WTC11 (cell line): ENCODE results near the gene MS4A13. TPM values are rescaled to one million over a fixed set of nuclear protein-coding genes. Genes with fewer than 3 reads are reported as not detected.

Experiments used
- ATAC-seq: fragments of 200-7000 bp; cut with Tn5 transposase; 2 replicates; pipeline ENCODE4 v1.10.0; 2021; ENCODE audit warnings: mild to moderate bottlenecking, moderate library complexity
- CTCF ChIA-PET: fragments of 300-600 bp; sonication (Branson Sonifier 250); formaldehyde crosslinking; loops from one replicate; lab custom pipeline; 2021; ENCODE audit warnings: antibody characterized with exemption; lab: Charles Lee
- POLR2A ChIA-PET: fragments of 350-600 bp; sonication (Branson Sonifier 250); formaldehyde crosslinking; loops from one replicate; lab custom pipeline; 2021; ENCODE audit warnings: antibody characterized with exemption; lab: Charles Lee
- DNase-seq: peaks from one replicate; pipeline ENCODE4 v3.0.0; 2021; ENCODE audit warnings: low spot score
- H3K27ac Mint-ChIP-seq: 2 replicates; pipeline ENCODE4 v1.8.0; 2021; ENCODE audit warnings: mixed read lengths
- H3K27me3 Mint-ChIP-seq: 2 replicates; pipeline ENCODE4 v1.8.0; 2021; ENCODE audit warnings: low read depth, mild to moderate bottlenecking, moderate library complexity, mixed read lengths
- H3K36me3 Mint-ChIP-seq: 2 replicates; pipeline ENCODE4 v1.8.0; 2021; ENCODE audit warnings: mixed read lengths
- H3K4me1 Mint-ChIP-seq: 2 replicates; pipeline ENCODE4 v1.8.0; 2022; ENCODE audit warnings: mixed read lengths
- H3K4me3 Mint-ChIP-seq: 2 replicates; pipeline ENCODE4 v1.8.0; 2021; ENCODE audit warnings: mild to moderate bottlenecking, moderate library complexity, mixed read lengths
- H3K9me3 Mint-ChIP-seq: 2 replicates; pipeline ENCODE4 v1.8.0; 2021; ENCODE audit warnings: mixed read lengths
- ATF1 ChIP-seq: sonication (generic); formaldehyde crosslinking; IDR thresholded peaks from 2 replicates; pipeline ENCODE4 v1.8.1; 2023; ENCODE audit warnings: mild to moderate bottlenecking, moderate library complexity, missing genetic modification reagents
- ATF2 ChIP-seq: sonication (generic); formaldehyde crosslinking; IDR thresholded peaks from 2 replicates; pipeline ENCODE4 v1.8.1; 2022; ENCODE audit warnings: low read depth, missing genetic modification reagents, borderline replicate concordance
- ESRRA ChIP-seq: sonication (generic); formaldehyde crosslinking; IDR thresholded peaks from 2 replicates; pipeline ENCODE4 v1.8.1; 2022; ENCODE audit warnings: mild to moderate bottlenecking, missing genetic modification reagents, borderline replicate concordance
- FOXP1 ChIP-seq: sonication (generic); formaldehyde crosslinking; IDR thresholded peaks from 2 replicates; pipeline ENCODE4 v1.8.0; 2022; ENCODE audit warnings: missing genetic modification reagents, mild to moderate bottlenecking, moderate library complexity, borderline replicate concordance
- IRF1 ChIP-seq: sonication (generic); formaldehyde crosslinking; IDR thresholded peaks from 2 replicates; pipeline ENCODE4 v1.8.0; 2023; ENCODE audit warnings: missing genetic modification reagents
- JAZF1 ChIP-seq: fragments of 250-450 bp; sonication (Bioruptor Pico); IDR thresholded peaks from 2 replicates; pipeline ENCODE4 v1.9.0; 2021; ENCODE audit warnings: moderate library complexity, mild to moderate bottlenecking, inconsistent platforms
- KAT7 ChIP-seq: sonication (generic); formaldehyde crosslinking; IDR thresholded peaks from 2 replicates; pipeline ENCODE4 v1.8.1; 2023; ENCODE audit warnings: missing genetic modification reagents, mild to moderate bottlenecking, borderline replicate concordance
- NFATC4 ChIP-seq: fragments of 250-450 bp; sonication (Bioruptor Pico); IDR thresholded peaks from 2 replicates; pipeline ENCODE4 v1.9.0; 2021; ENCODE audit warnings: mild to moderate bottlenecking
- NFE2L1 ChIP-seq: sonication (generic); formaldehyde crosslinking; IDR thresholded peaks from 2 replicates; pipeline ENCODE4 v1.8.1; 2023; ENCODE audit warnings: missing genetic modification reagents
- NR1H2 ChIP-seq: sonication (generic); formaldehyde crosslinking; IDR thresholded peaks from 2 replicates; pipeline ENCODE4 v1.9.0; 2021; ENCODE audit warnings: mild to moderate bottlenecking, moderate library complexity, missing genetic modification reagents
- PRRX2 ChIP-seq: fragments of 250-450 bp; sonication (Bioruptor Pico); IDR thresholded peaks from 2 replicates; pipeline ENCODE4 v1.8.0; 2021; ENCODE audit warnings: mild to moderate bottlenecking
- RELA ChIP-seq: sonication (generic); formaldehyde crosslinking; IDR thresholded peaks from 2 replicates; pipeline ENCODE4 v1.8.1; 2022; ENCODE audit warnings: missing genetic modification reagents, mild to moderate bottlenecking, borderline replicate concordance
- ZMAT4 ChIP-seq: fragments of 250-450 bp; sonication (Bioruptor Pico); IDR thresholded peaks from 2 replicates; pipeline ENCODE4 v1.9.0; 2021; ENCODE audit warnings: mild to moderate bottlenecking
- ZNF121 ChIP-seq: sonication (generic); formaldehyde crosslinking; IDR thresholded peaks from 2 replicates; pipeline ENCODE4 v1.8.0; 2023; ENCODE audit warnings: missing genetic modification reagents
- ZNF138 ChIP-seq: sonication (generic); formaldehyde crosslinking; conservative IDR thresholded peaks from 2 replicates; pipeline ENCODE4 v1.8.1; 2022; ENCODE audit warnings: mild to moderate bottlenecking, moderate library complexity, missing genetic modification reagents
- ZNF263 ChIP-seq: sonication (generic); formaldehyde crosslinking; IDR thresholded peaks from 2 replicates; pipeline ENCODE4 v1.8.1; 2022; ENCODE audit warnings: low read depth, mild to moderate bottlenecking, moderate library complexity, missing genetic modification reagents
- ZNF532 ChIP-seq: fragments of 250-450 bp; sonication (Bioruptor Pico); IDR thresholded peaks from 2 replicates; pipeline ENCODE4 v1.9.0; 2021; ENCODE audit warnings: mild to moderate bottlenecking, borderline replicate concordance
- total RNA-seq: library from RNA; stranded (reverse); gene quantifications from 3 replicates; pipeline ENCODE4 v1.2.3, GENCODE V29; 2021
- TF ChIP-seq, protein P1 (sequence below): sonication (generic); formaldehyde crosslinking; IDR thresholded peaks from 2 replicates; pipeline ENCODE4 v1.8.0; 2022; ENCODE audit warnings: mild to moderate bottlenecking, missing genetic modification reagents
- TF ChIP-seq, protein P2 (sequence below): sonication (generic); formaldehyde crosslinking; IDR thresholded peaks from 2 replicates; pipeline ENCODE4 v1.8.1; 2022; ENCODE audit warnings: mild to moderate bottlenecking, moderate library complexity, missing genetic modification reagents
- TF ChIP-seq, protein P3 (sequence below): sonication (generic); formaldehyde crosslinking; IDR thresholded peaks from 2 replicates; pipeline ENCODE4 v1.8.1; 2023; ENCODE audit warnings: mild to moderate bottlenecking, missing genetic modification reagents
- TF ChIP-seq, protein P4 (sequence below): fragments of 250-450 bp; sonication (Bioruptor Pico); IDR thresholded peaks from 2 replicates; pipeline ENCODE4 v1.9.0; 2021; ENCODE audit warnings: mild to moderate bottlenecking
- TF ChIP-seq, protein P5 (sequence below): fragments of 250-450 bp; sonication (Bioruptor Pico); IDR thresholded peaks from 2 replicates; pipeline ENCODE4 v1.8.0; 2021; ENCODE audit warnings: mild to moderate bottlenecking

Gene MS4A13
- total RNA-seq, 1 experiment from 2014 or later: not detected

DNA sequence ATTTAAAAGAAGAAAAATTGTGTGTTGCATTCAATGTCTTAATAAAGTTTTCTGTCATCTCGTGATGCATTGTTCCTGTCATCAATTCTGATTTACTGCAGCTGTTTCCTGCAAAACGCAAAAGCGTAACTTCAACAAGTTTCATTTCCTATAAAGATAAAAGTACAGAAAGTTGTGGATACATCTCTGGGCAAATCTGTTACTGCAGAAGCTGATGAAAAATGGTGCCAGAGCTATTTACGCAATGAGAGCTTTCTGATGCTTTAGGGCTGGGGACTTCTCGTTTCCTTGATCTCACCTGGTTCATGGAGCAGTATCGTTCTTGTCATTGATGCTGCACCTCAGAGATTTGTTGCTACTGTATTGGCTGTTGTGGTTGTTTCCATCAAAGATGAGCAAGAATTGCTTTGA lies 38.2 kb upstream of the MS4A13 start:
- DNase-seq (no peak), ATAC-seq (no peak)
- Mint-ChIP-seq H3K36me3 (0 out of 2 replicates have a peak, but pooled peaks cover 3% of the 10 kb centered on the region), H3K4me3 (no peak overlapping the region), H3K9me3 (no peaks in the 10 kb centered on the region), H3K4me1 (no peaks in the 10 kb centered on the region), H3K27me3 (no peaks in the 10 kb centered on the region), H3K27ac (no peak overlapping the region)
- POLR2A ChIA-PET: no interaction called here
- CTCF ChIA-PET: no interaction called here
- TF ChIP-seq ATF2 (CRISPR knock-in tag) (no peak), ATF1 (CRISPR knock-in tag) (no peak), RELA (CRISPR knock-in tag) (no peak), IRF1 (CRISPR knock-in tag) (no peak), FOXP1 (no peak), NFE2L1 (CRISPR knock-in tag) (no peak), ZNF263 (CRISPR knock-in tag) (no peak), NFATC4 (CRISPR knock-in tag) (no peak), NR1H2 (CRISPR knock-in tag) (no peak)
- TF ChIP-seq, protein P1, sequence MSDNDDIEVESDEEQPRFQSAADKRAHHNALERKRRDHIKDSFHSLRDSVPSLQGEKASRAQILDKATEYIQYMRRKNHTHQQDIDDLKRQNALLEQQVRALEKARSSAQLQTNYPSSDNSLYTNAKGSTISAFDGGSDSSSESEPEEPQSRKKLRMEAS: no peak
- TF ChIP-seq, protein P2, sequence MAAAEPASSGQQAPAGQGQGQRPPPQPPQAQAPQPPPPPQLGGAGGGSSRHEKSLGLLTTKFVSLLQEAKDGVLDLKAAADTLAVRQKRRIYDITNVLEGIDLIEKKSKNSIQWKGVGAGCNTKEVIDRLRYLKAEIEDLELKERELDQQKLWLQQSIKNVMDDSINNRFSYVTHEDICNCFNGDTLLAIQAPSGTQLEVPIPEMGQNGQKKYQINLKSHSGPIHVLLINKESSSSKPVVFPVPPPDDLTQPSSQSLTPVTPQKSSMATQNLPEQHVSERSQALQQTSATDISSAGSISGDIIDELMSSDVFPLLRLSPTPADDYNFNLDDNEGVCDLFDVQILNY (CRISPR knock-in tag): no peak
- TF ChIP-seq, protein P3, sequence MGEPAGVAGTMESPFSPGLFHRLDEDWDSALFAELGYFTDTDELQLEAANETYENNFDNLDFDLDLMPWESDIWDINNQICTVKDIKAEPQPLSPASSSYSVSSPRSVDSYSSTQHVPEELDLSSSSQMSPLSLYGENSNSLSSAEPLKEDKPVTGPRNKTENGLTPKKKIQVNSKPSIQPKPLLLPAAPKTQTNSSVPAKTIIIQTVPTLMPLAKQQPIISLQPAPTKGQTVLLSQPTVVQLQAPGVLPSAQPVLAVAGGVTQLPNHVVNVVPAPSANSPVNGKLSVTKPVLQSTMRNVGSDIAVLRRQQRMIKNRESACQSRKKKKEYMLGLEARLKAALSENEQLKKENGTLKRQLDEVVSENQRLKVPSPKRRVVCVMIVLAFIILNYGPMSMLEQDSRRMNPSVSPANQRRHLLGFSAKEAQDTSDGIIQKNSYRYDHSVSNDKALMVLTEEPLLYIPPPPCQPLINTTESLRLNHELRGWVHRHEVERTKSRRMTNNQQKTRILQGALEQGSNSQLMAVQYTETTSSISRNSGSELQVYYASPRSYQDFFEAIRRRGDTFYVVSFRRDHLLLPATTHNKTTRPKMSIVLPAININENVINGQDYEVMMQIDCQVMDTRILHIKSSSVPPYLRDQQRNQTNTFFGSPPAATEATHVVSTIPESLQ (CRISPR knock-in tag): no peak
- TF ChIP-seq, protein P4, sequence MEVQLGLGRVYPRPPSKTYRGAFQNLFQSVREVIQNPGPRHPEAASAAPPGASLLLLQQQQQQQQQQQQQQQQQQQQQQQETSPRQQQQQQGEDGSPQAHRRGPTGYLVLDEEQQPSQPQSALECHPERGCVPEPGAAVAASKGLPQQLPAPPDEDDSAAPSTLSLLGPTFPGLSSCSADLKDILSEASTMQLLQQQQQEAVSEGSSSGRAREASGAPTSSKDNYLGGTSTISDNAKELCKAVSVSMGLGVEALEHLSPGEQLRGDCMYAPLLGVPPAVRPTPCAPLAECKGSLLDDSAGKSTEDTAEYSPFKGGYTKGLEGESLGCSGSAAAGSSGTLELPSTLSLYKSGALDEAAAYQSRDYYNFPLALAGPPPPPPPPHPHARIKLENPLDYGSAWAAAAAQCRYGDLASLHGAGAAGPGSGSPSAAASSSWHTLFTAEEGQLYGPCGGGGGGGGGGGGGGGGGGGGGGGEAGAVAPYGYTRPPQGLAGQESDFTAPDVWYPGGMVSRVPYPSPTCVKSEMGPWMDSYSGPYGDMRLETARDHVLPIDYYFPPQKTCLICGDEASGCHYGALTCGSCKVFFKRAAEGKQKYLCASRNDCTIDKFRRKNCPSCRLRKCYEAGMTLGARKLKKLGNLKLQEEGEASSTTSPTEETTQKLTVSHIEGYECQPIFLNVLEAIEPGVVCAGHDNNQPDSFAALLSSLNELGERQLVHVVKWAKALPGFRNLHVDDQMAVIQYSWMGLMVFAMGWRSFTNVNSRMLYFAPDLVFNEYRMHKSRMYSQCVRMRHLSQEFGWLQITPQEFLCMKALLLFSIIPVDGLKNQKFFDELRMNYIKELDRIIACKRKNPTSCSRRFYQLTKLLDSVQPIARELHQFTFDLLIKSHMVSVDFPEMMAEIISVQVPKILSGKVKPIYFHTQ: no peak

GRCh38 chr11:60482361-60482760 lies 32.8 kb upstream of the MS4A13 start:
- no peak overlapping the region for H3K4me3 Mint-ChIP-seq
- H3K4me1 Mint-ChIP-seq: 0 out of 2 replicates have a peak, but pooled peaks cover 3% of the 10 kb centered on the region
- POLR2A ChIA-PET: no interaction called here
- ATAC-seq (no peak), DNase-seq (no peak)
- no peak overlapping the region for H3K27ac Mint-ChIP-seq
- H3K9me3 Mint-ChIP-seq: no peaks in the 10 kb centered on the region
- no peaks in the 10 kb centered on the region for H3K27me3 Mint-ChIP-seq
- CTCF ChIA-PET: interaction anchor here (0.8 kb wide), 1 partner anchor 119 kb away, joined by 3 read pairs; no protein-coding TSS in a partner anchor
- H3K36me3 Mint-ChIP-seq: no peaks in the 10 kb centered on the region
- TF ChIP-seq KAT7 (CRISPR knock-in tag): no peak
- no peak for TF ChIP-seq ZNF532 (CRISPR knock-in tag)
- TF ChIP-seq PRRX2 (CRISPR knock-in tag): no peak
- TF ChIP-seq, protein P5, sequence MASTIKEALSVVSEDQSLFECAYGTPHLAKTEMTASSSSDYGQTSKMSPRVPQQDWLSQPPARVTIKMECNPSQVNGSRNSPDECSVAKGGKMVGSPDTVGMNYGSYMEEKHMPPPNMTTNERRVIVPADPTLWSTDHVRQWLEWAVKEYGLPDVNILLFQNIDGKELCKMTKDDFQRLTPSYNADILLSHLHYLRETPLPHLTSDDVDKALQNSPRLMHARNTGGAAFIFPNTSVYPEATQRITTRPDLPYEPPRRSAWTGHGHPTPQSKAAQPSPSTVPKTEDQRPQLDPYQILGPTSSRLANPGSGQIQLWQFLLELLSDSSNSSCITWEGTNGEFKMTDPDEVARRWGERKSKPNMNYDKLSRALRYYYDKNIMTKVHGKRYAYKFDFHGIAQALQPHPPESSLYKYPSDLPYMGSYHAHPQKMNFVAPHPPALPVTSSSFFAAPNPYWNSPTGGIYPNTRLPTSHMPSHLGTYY (CRISPR knock-in tag): no peak
- no peak for TF ChIP-seq ZNF121 (CRISPR knock-in tag)
- no peak for TF ChIP-seq ZNF138 (CRISPR knock-in tag)
- no peak for TF ChIP-seq ZMAT4 (CRISPR knock-in tag)
- no peak for TF ChIP-seq JAZF1 (CRISPR knock-in tag)
- TF ChIP-seq ESRRA (CRISPR knock-in tag): no peak
